ENCODE results near the gene INPPL1.

DNA sequence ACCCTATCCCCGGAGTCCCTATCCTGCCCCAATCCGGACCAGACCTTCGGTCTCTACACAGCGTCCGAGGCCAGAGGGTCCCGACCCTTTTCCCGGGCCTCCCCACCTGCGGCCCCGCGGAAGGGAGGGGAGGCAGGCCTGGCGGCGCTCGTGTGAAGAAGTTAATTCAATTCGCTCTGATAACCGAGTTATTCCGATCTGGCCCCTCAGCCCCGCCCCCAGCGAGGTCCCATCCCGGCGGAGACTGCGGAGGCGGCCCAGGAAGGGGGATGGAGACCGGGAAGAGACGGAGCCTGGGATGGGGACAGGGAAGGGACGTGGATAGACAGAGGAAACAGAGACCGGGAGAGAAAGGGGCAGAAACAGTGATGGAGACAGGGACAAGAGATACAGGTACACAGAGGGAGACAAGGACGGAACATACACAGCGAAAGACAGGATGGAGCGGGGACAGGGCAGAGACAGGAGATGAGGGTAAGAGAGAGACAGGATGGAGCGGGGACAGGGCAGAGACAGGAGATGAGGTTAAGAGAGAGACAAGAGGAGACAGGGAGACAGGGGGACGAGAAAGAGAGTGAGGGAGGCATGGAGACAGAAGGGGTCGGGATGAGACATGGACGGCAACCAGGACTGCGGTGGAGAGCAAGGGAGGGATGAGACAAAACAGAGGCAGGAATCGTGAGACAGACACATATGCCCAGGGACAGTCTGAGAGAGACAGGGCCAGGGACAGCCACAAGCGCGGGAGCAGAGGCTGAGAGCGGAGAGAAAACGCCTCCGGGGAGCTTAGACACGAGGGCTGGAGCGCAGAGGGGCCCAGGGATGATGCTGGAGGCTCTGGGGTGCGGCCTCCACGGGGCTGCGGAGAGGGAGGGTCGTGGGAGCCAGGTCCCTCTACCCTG, 20.0 kb downstream of the INPPL1 start:
- no peak for TF ChIP-seq CTCF (optimal IDR thresholded peaks at IDR 0.05 in 1 of 3, IDR thresholded peaks at IDR 0.05 in 1 of 3, conservative IDR thresholded peaks at IDR 0.05 in 1 of 3; ENCODE audit: extremely low read depth in 1 of 3, insufficient read depth in 2 of 3, low read length in 3 of 3)
- TF ChIP-seq EZH2 (IDR thresholded peaks at IDR 0.05; ENCODE audit: low read length), result peak; percentile 99
